WTC11 (cell line): ENCODE results near the gene SLC17A5. TPM values are rescaled to one million over a fixed set of nuclear protein-coding genes. Genes with fewer than 3 reads are reported as not detected.
"Not testable (repeated sequence)": the region's sequence is repeated elsewhere in the genome, so short reads cannot be mapped to it uniquely, and the experiment has no call there.

Experiments used
- ATAC-seq: fragments of 200-7000 bp; cut with Tn5 transposase; 2 replicates; pipeline ENCODE4 v1.10.0; 2021; ENCODE audit warnings: mild to moderate bottlenecking, moderate library complexity
- CTCF ChIA-PET: fragments of 300-600 bp; sonication (Branson Sonifier 250); formaldehyde crosslinking; loops from one replicate; lab custom pipeline; 2021; ENCODE audit warnings: antibody characterized with exemption; lab: Charles Lee
- POLR2A ChIA-PET: fragments of 350-600 bp; sonication (Branson Sonifier 250); formaldehyde crosslinking; loops from one replicate; lab custom pipeline; 2021; ENCODE audit warnings: antibody characterized with exemption; lab: Charles Lee
- DNase-seq: peaks from one replicate; pipeline ENCODE4 v3.0.0; 2021; ENCODE audit warnings: low spot score
- H3K27ac Mint-ChIP-seq: 2 replicates; pipeline ENCODE4 v1.8.0; 2021; ENCODE audit warnings: mixed read lengths
- H3K27me3 Mint-ChIP-seq: 2 replicates; pipeline ENCODE4 v1.8.0; 2021; ENCODE audit warnings: low read depth, mild to moderate bottlenecking, moderate library complexity, mixed read lengths
- H3K36me3 Mint-ChIP-seq: 2 replicates; pipeline ENCODE4 v1.8.0; 2021; ENCODE audit warnings: mixed read lengths
- H3K4me1 Mint-ChIP-seq: 2 replicates; pipeline ENCODE4 v1.8.0; 2022; ENCODE audit warnings: mixed read lengths
- H3K4me3 Mint-ChIP-seq: 2 replicates; pipeline ENCODE4 v1.8.0; 2021; ENCODE audit warnings: mild to moderate bottlenecking, moderate library complexity, mixed read lengths
- H3K9me3 Mint-ChIP-seq: 2 replicates; pipeline ENCODE4 v1.8.0; 2021; ENCODE audit warnings: mixed read lengths
- FOXK1 ChIP-seq: sonication (generic); formaldehyde crosslinking; IDR thresholded peaks from 2 replicates; pipeline ENCODE4 v1.8.0; 2022; ENCODE audit warnings: mild to moderate bottlenecking, moderate library complexity, missing genetic modification reagents
- FOXP1 ChIP-seq: sonication (generic); formaldehyde crosslinking; IDR thresholded peaks from 2 replicates; pipeline ENCODE4 v1.8.0; 2022; ENCODE audit warnings: missing genetic modification reagents, mild to moderate bottlenecking, moderate library complexity, borderline replicate concordance
- HMGA2 ChIP-seq: fragments of 250-450 bp; sonication (Bioruptor Pico); IDR thresholded peaks from 2 replicates; pipeline ENCODE4 v1.4.0; 2021; ENCODE audit warnings: mild to moderate bottlenecking, moderate library complexity
- NFATC4 ChIP-seq: fragments of 250-450 bp; sonication (Bioruptor Pico); IDR thresholded peaks from 2 replicates; pipeline ENCODE4 v1.9.0; 2021; ENCODE audit warnings: mild to moderate bottlenecking
- NFE2L1 ChIP-seq: sonication (generic); formaldehyde crosslinking; IDR thresholded peaks from 2 replicates; pipeline ENCODE4 v1.8.1; 2023; ENCODE audit warnings: missing genetic modification reagents
- SMAD3 ChIP-seq: sonication (generic); formaldehyde crosslinking; IDR thresholded peaks from 2 replicates; pipeline ENCODE4 v1.8.0; 2022; ENCODE audit warnings: missing genetic modification reagents, mild to moderate bottlenecking, borderline replicate concordance
- SMAD4 ChIP-seq: sonication (generic); formaldehyde crosslinking; IDR thresholded peaks from 2 replicates; pipeline ENCODE4 v1.8.0; 2022; ENCODE audit warnings: mild to moderate bottlenecking, missing genetic modification reagents
- SP1 ChIP-seq: sonication (generic); formaldehyde crosslinking; conservative IDR thresholded peaks from 2 replicates; pipeline ENCODE4 v1.8.1; 2022; ENCODE audit warnings: missing genetic modification reagents
- ZNF121 ChIP-seq: sonication (generic); formaldehyde crosslinking; IDR thresholded peaks from 2 replicates; pipeline ENCODE4 v1.8.0; 2023; ENCODE audit warnings: missing genetic modification reagents
- ZNF219 ChIP-seq: sonication (generic); formaldehyde crosslinking; IDR thresholded peaks from 2 replicates; pipeline ENCODE4 v1.8.0; 2023; ENCODE audit warnings: missing genetic modification reagents, mild to moderate bottlenecking, borderline replicate concordance
- ZNF396 ChIP-seq: fragments of 250-450 bp; sonication (Bioruptor Pico); IDR thresholded peaks from 2 replicates; pipeline ENCODE4 v1.8.0; 2021; ENCODE audit warnings: mild to moderate bottlenecking, moderate library complexity, borderline replicate concordance
- ZNF416 ChIP-seq: fragments of 250-450 bp; sonication (Bioruptor Pico); IDR thresholded peaks from 2 replicates; pipeline ENCODE4 v1.9.0; 2021; ENCODE audit warnings: mild to moderate bottlenecking, inconsistent platforms
- total RNA-seq: library from RNA; stranded (reverse); gene quantifications from 3 replicates; pipeline ENCODE4 v1.2.3, GENCODE V29; 2021
- TF ChIP-seq, protein P1 (sequence below): sonication (generic); formaldehyde crosslinking; IDR thresholded peaks from 2 replicates; pipeline ENCODE4 v1.8.0; 2022; ENCODE audit warnings: mild to moderate bottlenecking, missing genetic modification reagents
- TF ChIP-seq, protein P2 (sequence below): sonication (generic); formaldehyde crosslinking; conservative IDR thresholded peaks from 2 replicates; pipeline ENCODE4 v1.8.1; 2023; ENCODE audit warnings: mild to moderate bottlenecking, low read depth, missing genetic modification reagents, moderate library complexity
- TF ChIP-seq, protein P3 (sequence below): fragments of 250-450 bp; sonication (Bioruptor Pico); IDR thresholded peaks from 2 replicates; pipeline ENCODE4 v1.9.0; 2021; ENCODE audit warnings: moderate library complexity, mild to moderate bottlenecking, inconsistent platforms, borderline replicate concordance

The SLC17A5 gene
- total RNA-seq, 1 experiment from 2014 or later, result 9.3 TPM

DNA sequence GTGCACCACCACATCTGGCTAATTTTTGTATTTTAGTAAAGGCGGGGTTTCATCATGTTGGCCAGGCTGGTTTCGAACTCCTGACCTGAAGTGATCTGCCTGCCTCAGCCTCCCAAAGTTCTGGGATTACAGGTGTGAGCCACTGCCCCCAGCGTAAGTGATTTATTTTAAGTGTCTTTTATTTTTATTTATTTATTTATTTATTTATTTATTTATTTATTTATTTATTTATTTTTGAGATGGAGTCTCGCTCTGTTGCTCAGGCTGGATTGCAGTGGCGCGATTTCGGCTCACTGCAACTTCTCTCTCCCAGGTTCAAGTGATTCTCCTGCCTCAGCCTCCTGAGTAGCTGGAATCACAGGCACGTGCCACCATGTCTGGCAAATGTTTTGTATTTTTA lies 30.3 kb downstream of the SLC17A5 start:
- H3K9me3 Mint-ChIP-seq, H3K27ac Mint-ChIP-seq: not testable (repeated sequence)
- peak; percentile 54; the same call in 1 of the 2 replicates for TF ChIP-seq HMGA2 (CRISPR knock-in tag)
- TF ChIP-seq, all 79 proteins: peak for 1; not testable (repeated sequence) for 78
- POLR2A ChIA-PET, H3K36me3 Mint-ChIP-seq, CTCF ChIA-PET, H3K4me1 Mint-ChIP-seq, DNase-seq, H3K4me3 Mint-ChIP-seq, ATAC-seq, H3K27me3 Mint-ChIP-seq: not testable (repeated sequence)

DNA sequence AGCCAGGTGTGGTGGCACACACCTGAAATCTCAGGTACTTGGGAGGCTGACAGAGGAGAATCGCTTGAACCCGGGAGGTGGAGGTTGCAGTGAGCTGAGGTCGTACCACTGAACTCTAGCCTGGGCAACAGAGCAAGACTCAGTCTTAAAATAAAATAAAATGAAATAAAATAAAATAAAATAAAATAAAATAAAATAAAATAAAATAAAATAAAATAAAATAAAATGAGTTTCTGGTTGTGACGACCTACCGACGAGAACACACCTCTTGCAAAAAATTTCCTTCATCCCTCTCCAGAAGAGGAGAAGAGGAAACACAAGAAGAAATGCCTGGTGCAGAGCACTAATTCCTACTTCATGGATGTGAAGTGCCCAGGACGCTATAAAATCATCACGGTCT lies 35.7 kb downstream of the SLC17A5 start:
- DNase-seq, H3K4me3 Mint-ChIP-seq, CTCF ChIA-PET, H3K27ac Mint-ChIP-seq, H3K27me3 Mint-ChIP-seq, H3K9me3 Mint-ChIP-seq, H3K4me1 Mint-ChIP-seq, ATAC-seq: not testable (repeated sequence)
- peak; percentile 94 for TF ChIP-seq HMGA2 (CRISPR knock-in tag)
- peaks cover 10% of the 10 kb centered on the region for H3K36me3 Mint-ChIP-seq
- POLR2A ChIA-PET, result interaction anchor here (1.6 kb wide), 1 partner anchor 98 kb away, joined by 6 read pairs; no protein-coding TSS in a partner anchor

DNA sequence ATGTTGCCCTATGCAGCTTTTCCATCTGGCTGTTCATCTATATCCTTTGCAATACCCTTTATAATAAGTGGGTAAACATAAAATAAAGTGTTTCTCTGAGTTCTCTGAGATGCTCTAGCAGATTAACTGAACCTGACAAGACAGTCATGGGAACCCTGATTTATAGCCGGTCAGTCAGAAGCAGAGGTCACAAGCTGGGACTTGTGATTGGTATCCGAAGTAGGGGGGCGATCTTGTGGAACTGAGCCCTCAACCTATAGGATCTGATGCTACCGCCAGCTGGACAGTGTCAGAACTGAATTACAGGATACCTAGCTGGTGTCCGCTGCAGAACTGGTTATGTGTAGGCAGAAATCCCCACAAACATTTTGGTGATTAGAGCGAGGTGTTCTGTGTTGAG lies 39.0 kb downstream of the SLC17A5 start:
- Mint-ChIP-seq H3K9me3 (no peaks in the 10 kb centered on the region), H3K27me3 (no peaks in the 10 kb centered on the region), H3K36me3 (peaks cover 14% of the 10 kb centered on the region), H3K4me3 (no peak overlapping the region), H3K4me1 (peaks cover under 1% of the 10 kb centered on the region; the same call in 1 of the 2 replicates)
- no peak for DNase-seq
- ChIA-PET POLR2A (interaction anchor here (0.6 kb wide), 1 partner anchor 94 kb away, joined by 3 read pairs; the partner anchor contains the start of gene EEF1A1), CTCF (interaction anchor here (1.6 kb wide), 1 partner anchor 153 kb away, joined by 5 read pairs; the partner anchor contains the start of gene MTO1)
- TF ChIP-seq ZNF219 (no peak), SMAD3 (CRISPR knock-in tag) (no peak), NFATC4 (CRISPR knock-in tag) (no peak), ZNF416 (CRISPR knock-in tag) (no peak), NFE2L1 (CRISPR knock-in tag) (no peak), FOXK1 (CRISPR knock-in tag) (no peak), ZNF396 (CRISPR knock-in tag) (no peak), FOXP1 (CRISPR knock-in tag) (no peak), SMAD4 (CRISPR knock-in tag) (no peak)
- TF ChIP-seq, protein P1, sequence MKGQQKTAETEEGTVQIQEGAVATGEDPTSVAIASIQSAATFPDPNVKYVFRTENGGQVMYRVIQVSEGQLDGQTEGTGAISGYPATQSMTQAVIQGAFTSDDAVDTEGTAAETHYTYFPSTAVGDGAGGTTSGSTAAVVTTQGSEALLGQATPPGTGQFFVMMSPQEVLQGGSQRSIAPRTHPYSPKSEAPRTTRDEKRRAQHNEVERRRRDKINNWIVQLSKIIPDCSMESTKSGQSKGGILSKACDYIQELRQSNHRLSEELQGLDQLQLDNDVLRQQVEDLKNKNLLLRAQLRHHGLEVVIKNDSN, result no peak
- TF ChIP-seq, protein P2, sequence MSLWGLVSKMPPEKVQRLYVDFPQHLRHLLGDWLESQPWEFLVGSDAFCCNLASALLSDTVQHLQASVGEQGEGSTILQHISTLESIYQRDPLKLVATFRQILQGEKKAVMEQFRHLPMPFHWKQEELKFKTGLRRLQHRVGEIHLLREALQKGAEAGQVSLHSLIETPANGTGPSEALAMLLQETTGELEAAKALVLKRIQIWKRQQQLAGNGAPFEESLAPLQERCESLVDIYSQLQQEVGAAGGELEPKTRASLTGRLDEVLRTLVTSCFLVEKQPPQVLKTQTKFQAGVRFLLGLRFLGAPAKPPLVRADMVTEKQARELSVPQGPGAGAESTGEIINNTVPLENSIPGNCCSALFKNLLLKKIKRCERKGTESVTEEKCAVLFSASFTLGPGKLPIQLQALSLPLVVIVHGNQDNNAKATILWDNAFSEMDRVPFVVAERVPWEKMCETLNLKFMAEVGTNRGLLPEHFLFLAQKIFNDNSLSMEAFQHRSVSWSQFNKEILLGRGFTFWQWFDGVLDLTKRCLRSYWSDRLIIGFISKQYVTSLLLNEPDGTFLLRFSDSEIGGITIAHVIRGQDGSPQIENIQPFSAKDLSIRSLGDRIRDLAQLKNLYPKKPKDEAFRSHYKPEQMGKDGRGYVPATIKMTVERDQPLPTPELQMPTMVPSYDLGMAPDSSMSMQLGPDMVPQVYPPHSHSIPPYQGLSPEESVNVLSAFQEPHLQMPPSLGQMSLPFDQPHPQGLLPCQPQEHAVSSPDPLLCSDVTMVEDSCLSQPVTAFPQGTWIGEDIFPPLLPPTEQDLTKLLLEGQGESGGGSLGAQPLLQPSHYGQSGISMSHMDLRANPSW, result no peak
- TF ChIP-seq, protein P3, sequence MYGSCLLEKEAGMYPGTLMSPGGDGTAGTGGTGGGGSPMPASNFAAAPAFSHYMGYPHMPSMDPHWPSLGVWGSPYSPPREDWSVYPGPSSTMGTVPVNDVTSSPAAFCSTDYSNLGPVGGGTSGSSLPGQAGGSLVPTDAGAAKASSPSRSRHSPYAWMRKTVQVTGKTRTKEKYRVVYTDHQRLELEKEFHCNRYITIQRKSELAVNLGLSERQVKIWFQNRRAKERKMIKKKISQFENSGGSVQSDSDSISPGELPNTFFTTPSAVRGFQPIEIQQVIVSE (CRISPR knock-in tag), result no peak
- TF ChIP-seq, all 79 proteins: peak for 0
- ATAC-seq, result peak; percentile 41; the same call in 1 of the 2 replicates
- H3K27ac Mint-ChIP-seq, result no peak overlapping the region

DNA sequence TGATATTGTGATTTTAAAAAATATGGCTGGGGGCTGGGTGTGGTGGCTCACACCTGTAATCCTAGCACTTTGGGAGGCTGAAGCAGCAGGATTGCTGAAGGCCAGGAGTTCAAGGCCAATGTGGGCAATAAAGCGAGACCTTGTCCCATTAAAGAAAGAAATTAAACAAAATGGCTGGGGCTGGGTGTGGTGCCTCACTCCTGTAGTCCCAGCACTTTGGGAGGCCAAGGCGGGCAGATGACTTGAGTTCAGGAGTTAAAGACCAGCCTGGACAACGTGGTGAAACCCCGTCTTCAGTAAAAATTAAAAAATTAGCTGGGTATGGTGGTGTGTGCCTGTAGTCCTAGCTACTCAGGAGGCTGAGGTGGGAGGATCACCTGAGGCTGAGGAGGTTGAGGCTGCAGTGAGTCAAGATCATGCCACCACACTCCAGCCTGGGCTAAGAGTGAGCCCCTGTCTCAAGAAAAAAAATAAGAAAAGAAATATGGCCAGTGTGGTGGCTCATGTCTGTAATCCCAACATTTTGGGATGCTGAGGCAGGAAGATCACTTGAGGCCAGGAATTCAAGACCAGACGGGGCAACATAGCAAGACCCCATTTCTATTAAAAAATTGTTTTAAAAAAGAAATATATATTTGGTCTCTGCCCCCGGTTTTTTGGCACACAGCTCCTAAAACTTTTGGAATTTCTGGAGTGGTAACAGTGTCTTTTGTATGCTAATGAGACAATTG lies 39.8 kb downstream of the SLC17A5 start:
- Mint-ChIP-seq H3K4me1 (peaks cover 5% of the 10 kb centered on the region), H3K27me3 (no peaks in the 10 kb centered on the region), H3K9me3 (no peaks in the 10 kb centered on the region), H3K36me3 (peaks cover 20% of the 10 kb centered on the region), H3K4me3 (no peak overlapping the region), H3K27ac (no peak overlapping the region)
- POLR2A ChIA-PET, result no interaction called here
- TF ChIP-seq SP1 (CRISPR knock-in tag) (no peak), ZNF121 (peak; percentile 57; the same call in 1 of the 2 replicates)
- ATAC-seq (no peak), DNase-seq (no peak)
- CTCF ChIA-PET, result interaction anchor here (1.6 kb wide), 1 partner anchor 152 kb away, joined by 5 read pairs; the partner anchor contains the start of gene MTO1
